NCI-H1105 treated with DMSO at 0.1 percent for 48 hours (cell line): ENCODE results near the gene ZNF516.

ENCODE experiments used
- DNase-seq: peaks from one replicate; lab custom pipeline; 2025; lab: John Stamatoyannopoulos, UW

ZNF516 gene

GRCh38 chr18:76380127-76380729, 114.8 kb downstream of the ZNF516 start:
- DNase-seq: no peak

- no peak for DNase-seq
These were observed 115.6 kb downstream of the ZNF516 start for GRCh38 chr18:76379226-76380126.

- no peak for DNase-seq
These were observed 116.4 kb downstream of the ZNF516 start for GRCh38 chr18:76378526-76379215.

GRCh38 chr18:76377359-76377756, 117.7 kb downstream of the ZNF516 start:
- no peak for DNase-seq

- DNase-seq: no peak
These were observed 118.2 kb downstream of the ZNF516 start for GRCh38 chr18:76376668-76377358.

- no peak for DNase-seq
These were observed 118.8 kb downstream of the ZNF516 start for GRCh38 chr18:76376225-76376624.

- DNase-seq: no peak
These were observed 120.4 kb downstream of the ZNF516 start for GRCh38 chr18:76374330-76375281.

GRCh38 chr18:76373297-76373696, 121.7 kb downstream of the ZNF516 start:
- no peak for DNase-seq

GRCh38 chr18:76371301-76372203, 123.5 kb downstream of the ZNF516 start:
- no peak for DNase-seq

GRCh38 chr18:76370686-76371085, 124.4 kb downstream of the ZNF516 start:
- DNase-seq: no peak

- no peak for DNase-seq
These were observed 124.8 kb downstream of the ZNF516 start for GRCh38 chr18:76370201-76370600.

GRCh38 chr18:76369791-76370190, 125.3 kb downstream of the ZNF516 start:
- DNase-seq: no peak

- no peak for DNase-seq
These were observed 126.1 kb downstream of the ZNF516 start for GRCh38 chr18:76368976-76369375.

GRCh38 chr18:76368271-76368670, 126.8 kb downstream of the ZNF516 start:
- no peak for DNase-seq

GRCh38 chr18:76367168-76368125, 127.6 kb downstream of the ZNF516 start:
- DNase-seq: no peak

- DNase-seq: no peak
These were observed 129.5 kb downstream of the ZNF516 start for GRCh38 chr18:76365561-76365960.

GRCh38 chr18:76364282-76365259, 130.5 kb downstream of the ZNF516 start:
- DNase-seq: no peak
